Trophoblast cell (in vitro differentiated cells and primary cell): ENCODE measurements around the gene TSPAN1. TPM values are rescaled to one million over a fixed set of nuclear protein-coding genes. Genes with fewer than 3 reads are reported as not detected.
A peak's percentile ranks its signal among the peaks of the same experiment; 100 is the strongest.

Source experiments
- DNase-seq, 2 donors: peaks; one replicate each; pipeline ENCODE4 v3.0.0-alpha.2; 2016
- H2AFZ ChIP-seq: 2 replicates; pipeline ENCODE4 v1.6.1; 2013; ENCODE audit warnings: low read length, moderate library complexity, mild to moderate bottlenecking; ENCODE audit not compliant: insufficient read depth, poor library complexity
- H2AK5ac ChIP-seq: 2 replicates; pipeline ENCODE4 v1.6.1; 2013; ENCODE audit warnings: mild to moderate bottlenecking, low read length
- H2BK120ac ChIP-seq: 2 replicates; pipeline ENCODE4 v1.6.1; 2013; ENCODE audit warnings: low read length, mild to moderate bottlenecking, moderate library complexity; ENCODE audit not compliant: insufficient read depth, poor library complexity
- H2BK12ac ChIP-seq: 2 replicates; pipeline ENCODE4 v1.6.1; 2013; ENCODE audit warnings: mild to moderate bottlenecking, low read length, moderate library complexity
- H2BK5ac ChIP-seq: 2 replicates; pipeline ENCODE4 v1.6.1; 2013; ENCODE audit warnings: low read length, low read depth, moderate library complexity, mild to moderate bottlenecking; ENCODE audit not compliant: poor library complexity
- H3K14ac ChIP-seq: 2 replicates; pipeline ENCODE4 v1.6.1; 2013; ENCODE audit warnings: mild to moderate bottlenecking, low read length
- H3K18ac ChIP-seq: 2 replicates; pipeline ENCODE4 v1.6.1; 2013; ENCODE audit warnings: mild to moderate bottlenecking, low read length
- H3K23ac ChIP-seq: 2 replicates; pipeline ENCODE4 v1.6.1; 2013; ENCODE audit warnings: low read length
- H3K27ac ChIP-seq: 2 replicates; pipeline ENCODE4 v1.5.1; 2013; ENCODE audit warnings: low read depth, mild to moderate bottlenecking, inconsistent platforms, low read length, moderate library complexity
- H3K27me3 ChIP-seq: 2 replicates; pipeline ENCODE4 v1.6.1; 2013; ENCODE audit warnings: inconsistent platforms, mild to moderate bottlenecking, low read length, moderate library complexity; ENCODE audit not compliant: insufficient read depth
- H3K36me3 ChIP-seq, 2 experiments: 1 replicate in 1 of 2; 2 replicates in 1 of 2; pipeline ENCODE4 v1.6.1; 2013; ENCODE audit warnings: low read length in 2 of 2, mild to moderate bottlenecking in 2 of 2, moderate library complexity in 1 of 2; ENCODE audit not compliant: insufficient read depth in 2 of 2, control insufficient read depth in 1 of 2
- H3K4ac ChIP-seq: 2 replicates; pipeline ENCODE4 v1.6.1; 2013; ENCODE audit warnings: low read depth, mild to moderate bottlenecking, low read length, moderate library complexity
- H3K4me1 ChIP-seq, 2 experiments: 1 replicate in 1 of 2; 2 replicates in 1 of 2; pipeline ENCODE4 v1.6.1; 2013; ENCODE audit warnings: low read length in 2 of 2, mild to moderate bottlenecking in 2 of 2, moderate library complexity in 1 of 2; ENCODE audit not compliant: insufficient read depth in 2 of 2, control insufficient read depth in 1 of 2
- H3K4me2 ChIP-seq: 2 replicates; pipeline ENCODE4 v1.6.1; 2013; ENCODE audit warnings: inconsistent platforms, mild to moderate bottlenecking, low read length, moderate library complexity
- H3K4me3 ChIP-seq: 2 replicates; pipeline ENCODE4 v1.5.1; 2013; ENCODE audit warnings: mild to moderate bottlenecking, low read depth, low read length, inconsistent platforms
- H3K79me1 ChIP-seq: one replicate; pipeline ENCODE4 v1.6.1; 2013; ENCODE audit warnings: low read length
- H3K79me2 ChIP-seq: 2 replicates; pipeline ENCODE4 v1.6.1; 2013; ENCODE audit warnings: low read length, mild to moderate bottlenecking; ENCODE audit not compliant: control insufficient read depth, insufficient read depth, poor library complexity
- H3K9ac ChIP-seq: 2 replicates; pipeline ENCODE4 v1.6.1; 2013; ENCODE audit warnings: mild to moderate bottlenecking, low read length
- H3K9me3 ChIP-seq: 2 replicates; pipeline ENCODE4 v1.6.1; 2013; ENCODE audit warnings: low read depth, mild to moderate bottlenecking, control low read depth, inconsistent platforms, low read length; ENCODE audit not compliant: insufficient read depth
- H4K12ac ChIP-seq: 2 replicates; pipeline ENCODE4 v1.6.1; 2013; ENCODE audit warnings: low read depth, mild to moderate bottlenecking, low read length, moderate library complexity
- H4K8ac ChIP-seq: 2 replicates; pipeline ENCODE4 v1.6.1; 2013; ENCODE audit warnings: low read depth, mild to moderate bottlenecking, low read length, moderate library complexity
- H4K91ac ChIP-seq: one replicate; pipeline ENCODE4 v1.6.1; 2013; ENCODE audit warnings: low read depth, mild to moderate bottlenecking, low read length, moderate library complexity
- WGBS: extraction: QIAGEN DNeasy Blood & Tissue Kit; methylation state at CpG from one replicate; pipeline ENCODE4 v1.1.7; 2013; ENCODE audit warnings: missing lambda C conversion rate; ENCODE audit not compliant: insufficient read length, insufficient coverage; ENCODE audit errors: extremely low coverage; 5-methylcytosine and 5-hydroxymethylcytosine counted together
- polyA plus RNA-seq: library from polyadenylated mRNA; stranded (reverse); fragments of 200-250 nt; gene quantifications from 2 replicates; pipeline ENCODE4 v1.2.3, GENCODE V29; 2013

TSPAN1 gene
- polyA plus RNA-seq = 0.81 and 1.1 TPM in 2 replicates

GRCh38 chr1:46174448-46175231 is at the start of gene TSPAN1:
TSS of gene TSPAN1 (plus strand) at chr1:46175087. CDS start at chr1:46181108, 6,021 bp downstream.
- Histone ChIP-seq H3K4ac (no peak within 1 kb of the TSS), H3K79me2 (peaks cover 4% of the 10 kb centered on the region), H3K18ac (no peak within 1 kb of the TSS), H3K23ac (no peak within 1 kb of the TSS), H3K4me3 (no peak within 1 kb of the TSS), H4K91ac (no peak within 1 kb of the TSS), H3K14ac (no peak within 1 kb of the TSS), H3K9me3 (no peaks in the 10 kb centered on the region), H2BK5ac (no peak within 1 kb of the TSS), H3K27ac (no peak within 1 kb of the TSS), H3K9ac (no peak within 1 kb of the TSS), H4K12ac (no peak within 1 kb of the TSS), H2AK5ac (no peak within 1 kb of the TSS), H3K4me1 (peaks cover 24 to 25% of the 10 kb centered on the region in 2 experiments), H2BK120ac (no peak within 1 kb of the TSS), H2BK12ac (no peak within 1 kb of the TSS), H3K36me3 (no peaks in the 10 kb centered on the region), H3K4me2 (no peak within 1 kb of the TSS), H4K8ac (no peak within 1 kb of the TSS), H3K79me1 (peaks cover 8% of the 10 kb centered on the region), H3K27me3 (no peaks in the 10 kb centered on the region), H2AFZ (no peak within 1 kb of the TSS)
- DNase-seq = no peak
- WGBS = no CpG with 5 or more reads among the region's 11 CpGs

- no peak overlapping the region for H3K4me2 ChIP-seq
- H3K9ac ChIP-seq = no peak overlapping the region
- no peaks in the 10 kb centered on the region for H3K4me1 ChIP-seq
- H3K14ac ChIP-seq = no peak overlapping the region
- H2AK5ac ChIP-seq = no peak overlapping the region
- no CpG with 5 or more reads among the region's 3 CpGs for WGBS
- no peak overlapping the region for H4K12ac ChIP-seq
- no peaks in the 10 kb centered on the region for H3K9me3 ChIP-seq
- H3K27me3 ChIP-seq = no peaks in the 10 kb centered on the region
- H3K4me3 ChIP-seq = no peak overlapping the region
- H3K4ac ChIP-seq = no peak overlapping the region
- H3K36me3 ChIP-seq = no peaks in the 10 kb centered on the region
- H3K27ac ChIP-seq = no peak overlapping the region
- no peak overlapping the region for H2BK12ac ChIP-seq
- no peak overlapping the region for H3K18ac ChIP-seq
- no peak overlapping the region for H4K8ac ChIP-seq
- no peak overlapping the region for H4K91ac ChIP-seq
- peaks cover 10% of the 10 kb centered on the region for H3K79me1 ChIP-seq
- peak in 1 of 2 donors; percentile 76 for DNase-seq
- no peak overlapping the region for H2AFZ ChIP-seq
- no peak overlapping the region for H2BK5ac ChIP-seq
- no peak overlapping the region for H3K23ac ChIP-seq
- H2BK120ac ChIP-seq = no peak overlapping the region
- peaks cover 2% of the 10 kb centered on the region for H3K79me2 ChIP-seq
Measured at GRCh38 chr1:46128344-46128743, 46.5 kb upstream of the TSPAN1 start.

- Histone ChIP-seq H3K18ac (no peak overlapping the region), H4K12ac (no peak overlapping the region), H3K27me3 (no peaks in the 10 kb centered on the region), H4K8ac (no peak overlapping the region), H3K4me3 (no peak overlapping the region), H3K4me1 (peaks cover 0 to 4% of the 10 kb centered on the region in 2 experiments), H3K4me2 (no peak overlapping the region), H3K9me3 (no peaks in the 10 kb centered on the region), H3K27ac (no peak overlapping the region), H3K14ac (no peak overlapping the region), H3K79me2 (peaks cover 3% of the 10 kb centered on the region), H3K9ac (no peak overlapping the region), H3K79me1 (peaks cover 11% of the 10 kb centered on the region), H3K4ac (no peak overlapping the region), H3K23ac (no peak overlapping the region), H2AFZ (no peak overlapping the region), H2BK12ac (no peak overlapping the region), H3K36me3 (no peaks in the 10 kb centered on the region), H2AK5ac (no peak overlapping the region), H4K91ac (no peak overlapping the region), H2BK5ac (no peak overlapping the region), H2BK120ac (no peak overlapping the region)
- WGBS = no CpG with 5 or more reads among the region's 1 CpG
- no peak for DNase-seq
Measured at GRCh38 chr1:46130121-46130520, 44.8 kb upstream of the TSPAN1 start.

GRCh38 chr1:46130606-46131005 is 44.3 kb upstream of the TSPAN1 start:
- no peaks in the 10 kb centered on the region for H3K9me3 ChIP-seq
- H3K79me1 ChIP-seq = peaks cover 11% of the 10 kb centered on the region
- DNase-seq = no peak
- H3K9ac ChIP-seq = no peak overlapping the region
- H3K4me1 ChIP-seq = peaks cover 0 to 4% of the 10 kb centered on the region in 2 experiments
- H3K27ac ChIP-seq = no peak overlapping the region
- H3K4ac ChIP-seq = no peak overlapping the region
- no peak overlapping the region for H3K4me2 ChIP-seq
- H2AFZ ChIP-seq = no peak overlapping the region
- peaks cover 3% of the 10 kb centered on the region for H3K79me2 ChIP-seq
- H3K27me3 ChIP-seq = no peaks in the 10 kb centered on the region
- no peak overlapping the region for H2BK12ac ChIP-seq
- H3K4me3 ChIP-seq = no peak overlapping the region
- no peak overlapping the region for H2BK5ac ChIP-seq
- H2BK120ac ChIP-seq = no peak overlapping the region
- no peaks in the 10 kb centered on the region for H3K36me3 ChIP-seq
- H4K12ac ChIP-seq = no peak overlapping the region
- no peak overlapping the region for H4K8ac ChIP-seq
- H3K23ac ChIP-seq = no peak overlapping the region
- no peak overlapping the region for H2AK5ac ChIP-seq
- no peak overlapping the region for H3K18ac ChIP-seq
- H4K91ac ChIP-seq = no peak overlapping the region
- H3K14ac ChIP-seq = no peak overlapping the region
- no CpG with 5 or more reads among the region's 5 CpGs for WGBS
